Measurements from ENCODE around the gene PRICKLE1.

Gene PRICKLE1

GRCh38 chr12:42612231-42612613 is 22.7 kb upstream of the PRICKLE1 start:
- no peak for DNase-seq (ENCODE audit: low read depth)
- TF ChIP-seq POLR2A (IDR thresholded peaks at IDR 0.05; ENCODE audit: extremely low read depth, insufficient read length) (no peak), MAX (IDR thresholded peaks at IDR 0.05; ENCODE audit: low read depth, low read length) (no peak), MYC (IDR thresholded peaks at IDR 0.05; ENCODE audit: low read depth, low read length) (no peak), CTCF (IDR thresholded peaks at IDR 0.05; ENCODE audit: low read depth, low read length) (no peak)
- H3K4me3 ChIP-seq (ENCODE audit: low read depth, low read length) = no peak overlapping the region

- no peak overlapping the region for H3K4me3 ChIP-seq (ENCODE audit: low read depth, low read length)
- DNase-seq (ENCODE audit: low read depth) = no peak
- no peak for TF ChIP-seq CTCF (IDR thresholded peaks at IDR 0.05; ENCODE audit: low read depth, low read length)
- no peak for TF ChIP-seq MAX (IDR thresholded peaks at IDR 0.05; ENCODE audit: low read depth, low read length)
- no peak for TF ChIP-seq MYC (IDR thresholded peaks at IDR 0.05; ENCODE audit: low read depth, low read length)
- TF ChIP-seq POLR2A (IDR thresholded peaks at IDR 0.05; ENCODE audit: extremely low read depth, insufficient read length) = no peak
Measured at GRCh38 chr12:42611571-42612230, 22.2 kb upstream of the PRICKLE1 start.

- TF ChIP-seq CTCF (IDR thresholded peaks at IDR 0.05; ENCODE audit: low read depth, low read length) = no peak
- no peak for TF ChIP-seq MAX (IDR thresholded peaks at IDR 0.05; ENCODE audit: low read depth, low read length)
- no peak for TF ChIP-seq POLR2A (IDR thresholded peaks at IDR 0.05; ENCODE audit: extremely low read depth, insufficient read length)
- TF ChIP-seq MYC (IDR thresholded peaks at IDR 0.05; ENCODE audit: low read depth, low read length) = no peak
Measured at GRCh38 chr12:42609605-42610004, 20.1 kb upstream of the PRICKLE1 start.

GRCh38 chr12:42608196-42608825 is 18.8 kb upstream of the PRICKLE1 start:
- TF ChIP-seq CTCF (IDR thresholded peaks at IDR 0.05; ENCODE audit: low read depth, low read length) = no peak
- H3K4me3 ChIP-seq (ENCODE audit: low read depth, low read length) = no peak overlapping the region
- DNase-seq (ENCODE audit: low read depth) = no peak

More at GRCh38 chr12:42609605-42610004, 20.1 kb upstream of the PRICKLE1 start:
- no peak overlapping the region for H3K4me3 ChIP-seq (ENCODE audit: low read depth, low read length)
- DNase-seq (ENCODE audit: low read depth) = no peak

- DNase-seq (ENCODE audit: low read depth) = no peak
- H3K4me3 ChIP-seq (ENCODE audit: low read depth, low read length) = no peak overlapping the region
- no peak for TF ChIP-seq MAX (IDR thresholded peaks at IDR 0.05; ENCODE audit: low read depth, low read length)
- TF ChIP-seq POLR2A (IDR thresholded peaks at IDR 0.05; ENCODE audit: extremely low read depth, insufficient read length) = no peak
- TF ChIP-seq CTCF (IDR thresholded peaks at IDR 0.05; ENCODE audit: low read depth, low read length) = no peak
- TF ChIP-seq MYC (IDR thresholded peaks at IDR 0.05; ENCODE audit: low read depth, low read length) = no peak
Measured at GRCh38 chr12:42607584-42608058, 18.1 kb upstream of the PRICKLE1 start.

Data from NB4 (cell line).